ENCODE measurements around the gene NCOA7. TPM values are rescaled to one million over a fixed set of nuclear protein-coding genes. Genes with fewer than 3 reads are reported as not detected.

NCOA7 gene
- total RNA-seq, 1 experiment from 2014 or later: 37.3 TPM

GRCh38 chr6:125839471-125839870, 48.7 kb downstream of the NCOA7 start:
- BruUV-seq (replicated peaks): no TSS peak
- ChIA-PET POLR2A (no interaction called here), CTCF (interaction anchor here (0.6 kb wide), 1 partner anchor 872 kb away, joined by 3 read pairs; no protein-coding TSS in a partner anchor)
- Histone ChIP-seq H3K4me3 (ENCODE audit: low read depth in 2 of 2, low read length in 2 of 2) (no peak overlapping the region), H3K27ac (ENCODE audit: low read length) (no peak overlapping the region), H3K27me3 (ENCODE audit: control insufficient read depth, insufficient read depth, low read length) (no peaks in the 10 kb centered on the region), H3K9me3 (ENCODE audit: control insufficient read depth, insufficient read depth, low read depth, low read length) (no peaks in the 10 kb centered on the region), H3K4me1 (ENCODE audit: control insufficient read depth, insufficient read depth, low read length) (0 out of 2 replicates have a peak, but pooled peaks cover 1% of the 10 kb centered on the region), H3K36me3 (ENCODE audit: control insufficient read depth, insufficient read depth, low read length) (no peaks in the 10 kb centered on the region)
- no peak for TF ChIP-seq POLR2AphosphoS5 (IDR thresholded peaks at IDR 0.05; ENCODE audit: low read depth, low read length)
- TF ChIP-seq, protein P1, sequence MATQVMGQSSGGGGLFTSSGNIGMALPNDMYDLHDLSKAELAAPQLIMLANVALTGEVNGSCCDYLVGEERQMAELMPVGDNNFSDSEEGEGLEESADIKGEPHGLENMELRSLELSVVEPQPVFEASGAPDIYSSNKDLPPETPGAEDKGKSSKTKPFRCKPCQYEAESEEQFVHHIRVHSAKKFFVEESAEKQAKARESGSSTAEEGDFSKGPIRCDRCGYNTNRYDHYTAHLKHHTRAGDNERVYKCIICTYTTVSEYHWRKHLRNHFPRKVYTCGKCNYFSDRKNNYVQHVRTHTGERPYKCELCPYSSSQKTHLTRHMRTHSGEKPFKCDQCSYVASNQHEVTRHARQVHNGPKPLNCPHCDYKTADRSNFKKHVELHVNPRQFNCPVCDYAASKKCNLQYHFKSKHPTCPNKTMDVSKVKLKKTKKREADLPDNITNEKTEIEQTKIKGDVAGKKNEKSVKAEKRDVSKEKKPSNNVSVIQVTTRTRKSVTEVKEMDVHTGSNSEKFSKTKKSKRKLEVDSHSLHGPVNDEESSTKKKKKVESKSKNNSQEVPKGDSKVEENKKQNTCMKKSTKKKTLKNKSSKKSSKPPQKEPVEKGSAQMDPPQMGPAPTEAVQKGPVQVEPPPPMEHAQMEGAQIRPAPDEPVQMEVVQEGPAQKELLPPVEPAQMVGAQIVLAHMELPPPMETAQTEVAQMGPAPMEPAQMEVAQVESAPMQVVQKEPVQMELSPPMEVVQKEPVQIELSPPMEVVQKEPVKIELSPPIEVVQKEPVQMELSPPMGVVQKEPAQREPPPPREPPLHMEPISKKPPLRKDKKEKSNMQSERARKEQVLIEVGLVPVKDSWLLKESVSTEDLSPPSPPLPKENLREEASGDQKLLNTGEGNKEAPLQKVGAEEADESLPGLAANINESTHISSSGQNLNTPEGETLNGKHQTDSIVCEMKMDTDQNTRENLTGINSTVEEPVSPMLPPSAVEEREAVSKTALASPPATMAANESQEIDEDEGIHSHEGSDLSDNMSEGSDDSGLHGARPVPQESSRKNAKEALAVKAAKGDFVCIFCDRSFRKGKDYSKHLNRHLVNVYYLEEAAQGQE (IDR thresholded peaks at IDR 0.05; ENCODE audit: insufficient read depth in 1 of 2, low read depth in 2 of 2, low read length in 1 of 2): no peak
- no peak for TF ChIP-seq TCF7L2 (IDR thresholded peaks at IDR 0.05; ENCODE audit: low read depth, low read length)
- TF ChIP-seq, protein P2, sequence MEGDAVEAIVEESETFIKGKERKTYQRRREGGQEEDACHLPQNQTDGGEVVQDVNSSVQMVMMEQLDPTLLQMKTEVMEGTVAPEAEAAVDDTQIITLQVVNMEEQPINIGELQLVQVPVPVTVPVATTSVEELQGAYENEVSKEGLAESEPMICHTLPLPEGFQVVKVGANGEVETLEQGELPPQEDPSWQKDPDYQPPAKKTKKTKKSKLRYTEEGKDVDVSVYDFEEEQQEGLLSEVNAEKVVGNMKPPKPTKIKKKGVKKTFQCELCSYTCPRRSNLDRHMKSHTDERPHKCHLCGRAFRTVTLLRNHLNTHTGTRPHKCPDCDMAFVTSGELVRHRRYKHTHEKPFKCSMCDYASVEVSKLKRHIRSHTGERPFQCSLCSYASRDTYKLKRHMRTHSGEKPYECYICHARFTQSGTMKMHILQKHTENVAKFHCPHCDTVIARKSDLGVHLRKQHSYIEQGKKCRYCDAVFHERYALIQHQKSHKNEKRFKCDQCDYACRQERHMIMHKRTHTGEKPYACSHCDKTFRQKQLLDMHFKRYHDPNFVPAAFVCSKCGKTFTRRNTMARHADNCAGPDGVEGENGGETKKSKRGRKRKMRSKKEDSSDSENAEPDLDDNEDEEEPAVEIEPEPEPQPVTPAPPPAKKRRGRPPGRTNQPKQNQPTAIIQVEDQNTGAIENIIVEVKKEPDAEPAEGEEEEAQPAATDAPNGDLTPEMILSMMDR (IDR thresholded peaks at IDR 0.05): no peak
- TF ChIP-seq SIN3A (IDR thresholded peaks at IDR 0.05; ENCODE audit: borderline replicate concordance, insufficient read depth, low read depth, low read length): no peak
- ATAC-seq: no peak
- no peak for DNase-seq (ENCODE audit: low read depth, low spot score)
- intact Hi-C loops (cut with micrococcal nuclease; ENCODE audit: unreplicated experiment): no loop called here
- in situ Hi-C loops (cut with HindIII; ENCODE audit: low pct_unique_long_range_greater_than_20kb, low sequenced_read_pairs): no loop called here

DNA sequence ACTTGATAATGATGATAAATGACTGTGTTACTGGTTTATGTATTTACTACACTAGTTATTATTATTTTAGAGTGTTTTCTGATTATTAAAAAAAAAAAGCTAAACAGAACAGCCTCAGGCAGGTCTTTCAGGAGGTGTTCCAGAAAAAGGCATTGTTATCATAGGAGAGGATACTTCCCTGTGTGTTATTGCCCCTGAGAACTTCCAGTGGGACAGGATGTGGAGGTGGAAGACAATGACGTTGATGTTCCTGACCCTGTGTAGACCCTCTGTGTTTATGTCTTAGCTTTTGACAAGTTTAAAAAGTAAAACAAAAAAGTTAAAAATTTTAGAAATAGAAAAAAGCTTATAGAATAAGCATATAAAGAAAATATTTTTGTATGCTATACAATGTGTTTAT, 49.1 kb downstream of the NCOA7 start:
- CTCF ChIA-PET: no interaction called here
- BruUV-seq (replicated peaks): no TSS peak
- POLR2A ChIA-PET: no interaction called here

GRCh38 chr6:125841356-125842090, 50.8 kb downstream of the NCOA7 start:
- intact Hi-C loops (cut with micrococcal nuclease; ENCODE audit: unreplicated experiment): no loop called here
- H3K4me1 ChIP-seq (ENCODE audit: control insufficient read depth, insufficient read depth, low read length): no peaks in the 10 kb centered on the region
- H3K4me3 ChIP-seq (ENCODE audit: low read depth in 2 of 2, low read length in 2 of 2): no peak overlapping the region
- CTCF ChIA-PET: no interaction called here
- no peak for ATAC-seq
- no peaks in the 10 kb centered on the region for H3K27me3 ChIP-seq (ENCODE audit: control insufficient read depth, insufficient read depth, low read length)
- no peaks in the 10 kb centered on the region for H3K36me3 ChIP-seq (ENCODE audit: control insufficient read depth, insufficient read depth, low read length)
- no TSS peak for BruUV-seq (replicated peaks)
- POLR2A ChIA-PET: no interaction called here
- no peaks in the 10 kb centered on the region for H3K9me3 ChIP-seq (ENCODE audit: control insufficient read depth, insufficient read depth, low read depth, low read length)
- no peak overlapping the region for H3K27ac ChIP-seq (ENCODE audit: low read length)
- DNase-seq (ENCODE audit: low read depth, low spot score): no peak
- in situ Hi-C loops (cut with HindIII; ENCODE audit: low pct_unique_long_range_greater_than_20kb, low sequenced_read_pairs): no loop called here
- TF ChIP-seq, protein P1 (IDR thresholded peaks at IDR 0.05; ENCODE audit: insufficient read depth in 1 of 2, low read depth in 2 of 2, low read length in 1 of 2): no peak
- TF ChIP-seq POLR2AphosphoS5 (IDR thresholded peaks at IDR 0.05; ENCODE audit: low read depth, low read length) (no peak), TCF7L2 (IDR thresholded peaks at IDR 0.05; ENCODE audit: low read depth, low read length) (no peak), SIN3A (IDR thresholded peaks at IDR 0.05; ENCODE audit: borderline replicate concordance, insufficient read depth, low read depth, low read length) (no peak)
- TF ChIP-seq, protein P2 (IDR thresholded peaks at IDR 0.05): no peak

More for the DNA sequence above, 49.1 kb downstream of the NCOA7 start:
- no peak for ATAC-seq
- in situ Hi-C loops (cut with HindIII; ENCODE audit: low pct_unique_long_range_greater_than_20kb, low sequenced_read_pairs): no loop called here
- Histone ChIP-seq H3K27ac (ENCODE audit: low read length) (no peak overlapping the region), H3K4me1 (ENCODE audit: control insufficient read depth, insufficient read depth, low read length) (no peaks in the 10 kb centered on the region), H3K36me3 (ENCODE audit: control insufficient read depth, insufficient read depth, low read length) (no peaks in the 10 kb centered on the region), H3K9me3 (ENCODE audit: control insufficient read depth, insufficient read depth, low read depth, low read length) (no peaks in the 10 kb centered on the region), H3K27me3 (ENCODE audit: control insufficient read depth, insufficient read depth, low read length) (no peaks in the 10 kb centered on the region), H3K4me3 (ENCODE audit: low read depth in 2 of 2, low read length in 2 of 2) (no peak overlapping the region)
- no peak for DNase-seq (ENCODE audit: low read depth, low spot score)
- intact Hi-C loops (cut with micrococcal nuclease; ENCODE audit: unreplicated experiment): no loop called here
- TF ChIP-seq SIN3A (IDR thresholded peaks at IDR 0.05; ENCODE audit: borderline replicate concordance, insufficient read depth, low read depth, low read length): no peak

Measured in Panc1 (cell line).